ENCODE results near the gene SLC7A1. TPM values are rescaled to one million over a fixed set of nuclear protein-coding genes. Genes with fewer than 3 reads are reported as not detected.
A peak's percentile ranks its signal among the peaks of the same experiment; 100 is the strongest.

The SLC7A1 gene
- total RNA-seq, 1 donor from 2014 or later = 43.2 TPM

- H3K27ac ChIP-seq = no peak overlapping the region
- no peak for TF ChIP-seq POLR2A (IDR thresholded peaks at IDR 0.05)
- TF ChIP-seq, protein P1, sequence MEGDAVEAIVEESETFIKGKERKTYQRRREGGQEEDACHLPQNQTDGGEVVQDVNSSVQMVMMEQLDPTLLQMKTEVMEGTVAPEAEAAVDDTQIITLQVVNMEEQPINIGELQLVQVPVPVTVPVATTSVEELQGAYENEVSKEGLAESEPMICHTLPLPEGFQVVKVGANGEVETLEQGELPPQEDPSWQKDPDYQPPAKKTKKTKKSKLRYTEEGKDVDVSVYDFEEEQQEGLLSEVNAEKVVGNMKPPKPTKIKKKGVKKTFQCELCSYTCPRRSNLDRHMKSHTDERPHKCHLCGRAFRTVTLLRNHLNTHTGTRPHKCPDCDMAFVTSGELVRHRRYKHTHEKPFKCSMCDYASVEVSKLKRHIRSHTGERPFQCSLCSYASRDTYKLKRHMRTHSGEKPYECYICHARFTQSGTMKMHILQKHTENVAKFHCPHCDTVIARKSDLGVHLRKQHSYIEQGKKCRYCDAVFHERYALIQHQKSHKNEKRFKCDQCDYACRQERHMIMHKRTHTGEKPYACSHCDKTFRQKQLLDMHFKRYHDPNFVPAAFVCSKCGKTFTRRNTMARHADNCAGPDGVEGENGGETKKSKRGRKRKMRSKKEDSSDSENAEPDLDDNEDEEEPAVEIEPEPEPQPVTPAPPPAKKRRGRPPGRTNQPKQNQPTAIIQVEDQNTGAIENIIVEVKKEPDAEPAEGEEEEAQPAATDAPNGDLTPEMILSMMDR (IDR thresholded peaks at IDR 0.05) = no peak
- no peak for TF ChIP-seq POLR2AphosphoS5 (IDR thresholded peaks at IDR 0.05; ENCODE audit: insufficient read depth in 1 of 2, low read depth in 1 of 2)
- no peaks in the 10 kb centered on the region for H3K9me3 ChIP-seq
- H3K4me1 ChIP-seq = peaks cover 33% of the 10 kb centered on the region
- no peak overlapping the region for H3K4me3 ChIP-seq
- no peak for DNase-seq (ENCODE audit: extremely low spot score in 2 of 2)
- intact Hi-C loops (cut with DNase I) = no loop called here
- H3K36me3 ChIP-seq = no peaks in the 10 kb centered on the region
- H3K27me3 ChIP-seq = no peaks in the 10 kb centered on the region
Measured at GRCh38 chr13:29571876-29572570, 23.5 kb downstream of the SLC7A1 start.

DNA sequence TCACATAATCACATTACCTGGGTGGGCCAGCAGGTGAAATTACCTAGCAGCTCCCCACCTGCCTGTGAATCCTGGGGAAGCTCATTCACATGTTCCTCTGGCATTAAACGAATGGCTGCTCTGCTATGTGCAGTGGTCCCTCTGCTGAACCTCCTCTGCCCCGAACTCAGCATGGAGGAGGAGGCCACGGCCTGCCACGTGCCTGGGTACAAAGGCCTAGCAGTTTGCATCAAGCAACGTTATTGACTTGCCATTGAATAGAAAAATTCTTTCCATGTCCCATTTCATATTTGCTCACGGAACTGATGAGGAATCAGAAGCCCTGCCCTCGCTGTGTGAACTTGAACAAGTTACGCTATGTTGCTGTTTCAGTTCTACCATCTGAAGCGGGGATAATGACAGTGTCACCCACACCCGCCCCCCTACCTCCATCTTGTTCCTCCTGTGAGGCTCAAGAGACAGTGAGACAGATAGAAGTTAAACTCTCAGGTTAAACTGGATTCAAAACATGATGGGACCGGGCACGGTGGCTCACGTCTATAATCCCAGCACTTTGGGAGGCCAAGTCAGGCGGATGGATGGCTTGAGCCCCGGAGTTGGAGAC lies 25.3 kb downstream of the SLC7A1 start:
- intact Hi-C loops (cut with DNase I) = no loop called here
- no peak for DNase-seq (ENCODE audit: extremely low spot score in 2 of 2)
- peak overlapping the region; percentile 24 for H3K27ac ChIP-seq
- H3K27me3 ChIP-seq = no peaks in the 10 kb centered on the region
- no peak for TF ChIP-seq POLR2A (IDR thresholded peaks at IDR 0.05)
- TF ChIP-seq, protein P1 (IDR thresholded peaks at IDR 0.05) = no peak
- no peak for TF ChIP-seq POLR2AphosphoS5 (IDR thresholded peaks at IDR 0.05; ENCODE audit: insufficient read depth in 1 of 2, low read depth in 1 of 2)
- peaks cover 28% of the 10 kb centered on the region for H3K4me1 ChIP-seq
- H3K4me3 ChIP-seq = no peak overlapping the region
- H3K9me3 ChIP-seq = no peaks in the 10 kb centered on the region
- H3K36me3 ChIP-seq = no peaks in the 10 kb centered on the region

- TF ChIP-seq POLR2AphosphoS5 (IDR thresholded peaks at IDR 0.05; ENCODE audit: insufficient read depth in 1 of 2, low read depth in 1 of 2) (no peak), POLR2A (IDR thresholded peaks at IDR 0.05) (no peak)
- TF ChIP-seq, protein P1 (IDR thresholded peaks at IDR 0.05) = no peak
- Histone ChIP-seq H3K4me1 (peaks cover 28% of the 10 kb centered on the region), H3K36me3 (no peaks in the 10 kb centered on the region), H3K4me3 (no peak overlapping the region), H3K27me3 (no peaks in the 10 kb centered on the region), H3K9me3 (no peaks in the 10 kb centered on the region), H3K27ac (peak overlapping the region; percentile 24)
- intact Hi-C loops (cut with DNase I) = no loop called here
- no peak for DNase-seq (ENCODE audit: extremely low spot score in 2 of 2)
Measured at GRCh38 chr13:29569253-29570050, 26.0 kb downstream of the SLC7A1 start.

GRCh38 chr13:29568731-29569130 lies 26.8 kb downstream of the SLC7A1 start:
- no peak for DNase-seq (ENCODE audit: extremely low spot score in 2 of 2)
- Histone ChIP-seq H3K4me3 (no peak overlapping the region), H3K4me1 (peaks cover 28% of the 10 kb centered on the region), H3K27ac (no peak overlapping the region), H3K36me3 (no peaks in the 10 kb centered on the region), H3K27me3 (no peaks in the 10 kb centered on the region), H3K9me3 (no peaks in the 10 kb centered on the region)
- no peak for TF ChIP-seq POLR2AphosphoS5 (IDR thresholded peaks at IDR 0.05; ENCODE audit: insufficient read depth in 1 of 2, low read depth in 1 of 2)
- TF ChIP-seq, protein P1 (IDR thresholded peaks at IDR 0.05) = no peak
- no peak for TF ChIP-seq POLR2A (IDR thresholded peaks at IDR 0.05)
- intact Hi-C loops (cut with DNase I) = no loop called here

Data from vagina (tissue), 2 donors.